Endodermal cell (in vitro differentiated cells): ENCODE measurements around the gene WAPL. TPM values are rescaled to one million over a fixed set of nuclear protein-coding genes. Genes with fewer than 3 reads are reported as not detected.

ENCODE experiments used
- DNase-seq: peaks from one replicate; pipeline ENCODE4 v3.0.0-alpha.2; 2017
- H3K27ac ChIP-seq: 2 replicates; pipeline ENCODE4 v1.5.1; 2013; ENCODE audit warnings: mild to moderate bottlenecking, low read depth, low read length, moderate library complexity
- H3K27me3 ChIP-seq: 2 replicates; pipeline ENCODE4 v1.6.1; 2013; ENCODE audit warnings: mild to moderate bottlenecking, low read length, moderate library complexity; ENCODE audit not compliant: insufficient read depth, control insufficient read depth, poor library complexity, severe bottlenecking
- H3K36me3 ChIP-seq: 2 replicates; pipeline ENCODE4 v1.7.0; 2013; ENCODE audit warnings: mild to moderate bottlenecking, low read length, moderate library complexity; ENCODE audit not compliant: control insufficient read depth, insufficient read depth
- H3K4me1 ChIP-seq: one replicate; pipeline ENCODE4 v1.7.0; 2013; ENCODE audit warnings: low read length; ENCODE audit not compliant: control insufficient read depth, insufficient read depth
- H3K4me3 ChIP-seq: 2 replicates; pipeline ENCODE4 v1.5.1; 2013; ENCODE audit warnings: mild to moderate bottlenecking, low read length, moderate library complexity
- H3K9ac ChIP-seq: 2 replicates; pipeline ENCODE4 v1.6.1; 2013; ENCODE audit warnings: mild to moderate bottlenecking, low read length, moderate library complexity; ENCODE audit not compliant: poor library complexity, severe bottlenecking; ENCODE audit errors: extremely low read depth
- H3K9me3 ChIP-seq: 2 replicates; pipeline ENCODE4 v1.6.1; 2013; ENCODE audit warnings: mild to moderate bottlenecking, low read length, moderate library complexity; ENCODE audit not compliant: control insufficient read depth
- H3K27ac Mint-ChIP-seq: 2 replicates; pipeline ENCODE4 v1.8.0; 2020; ENCODE audit warnings: mixed read lengths
- H3K27me3 Mint-ChIP-seq: 2 replicates; pipeline ENCODE4 v1.8.0; 2021; ENCODE audit warnings: mild to moderate bottlenecking, mixed read lengths; ENCODE audit not compliant: insufficient read depth
- H3K36me3 Mint-ChIP-seq: 2 replicates; pipeline ENCODE4 v1.8.0; 2020; ENCODE audit warnings: low read depth, mixed read lengths
- H3K4me1 Mint-ChIP-seq: 2 replicates; pipeline ENCODE4 v1.8.0; 2020; ENCODE audit warnings: mixed read lengths
- H3K4me3 Mint-ChIP-seq: 2 replicates; pipeline ENCODE4 v1.8.0; 2020; ENCODE audit warnings: mild to moderate bottlenecking, moderate library complexity, mixed read lengths
- H3K9me3 Mint-ChIP-seq: 2 replicates; pipeline ENCODE4 v1.8.0; 2020; ENCODE audit warnings: mild to moderate bottlenecking, mixed read lengths
- CTCF ChIP-seq: fragments of 200-600 bp; sonication (generic); conservative IDR thresholded peaks from 2 replicates; pipeline ENCODE4 v1.5.0; 2021; ENCODE audit warnings: antibody characterized with exemption, mild to moderate bottlenecking
- WGBS, 2 experiments: methylation state at CpG; one replicate each; pipeline versions ENCODE4 v1.1.5 to v1.1.7; 2013; ENCODE audit warnings: missing lambda C conversion rate in 2 of 2, mixed read lengths in 1 of 2; ENCODE audit not compliant: insufficient coverage in 1 of 2, insufficient read length in 1 of 2; 5-methylcytosine and 5-hydroxymethylcytosine counted together
- total RNA-seq, 2 donors: library from RNA; stranded (reverse); fragmentation: NEBNext Ultra II Directional in 1 of 2; extraction: Animal tissue kit (Norgen Biotek cat#: 25700) in 1 of 2; gene quantifications; 2 replicates in 1 of 2; 3 replicates in 1 of 2; pipeline ENCODE4 v1.2.1, GENCODE V29; 2021

Gene WAPL
- total RNA-seq, 2 donors from 2014 or later, result 48.0 to 54.1 TPM

- Histone ChIP-seq H3K9me3 (no peaks in the 10 kb centered on the region), H3K36me3 (no peaks in the 10 kb centered on the region), H3K27me3 (no peaks in the 10 kb centered on the region), H3K9ac (no peak overlapping the region), H3K27ac (no peak overlapping the region), H3K4me1 (no peaks in the 10 kb centered on the region), H3K4me3 (no peak overlapping the region)
- TF ChIP-seq CTCF, result no peak
- no peak overlapping the region for H3K27ac Mint-ChIP-seq
- no peaks in the 10 kb centered on the region for H3K9me3 Mint-ChIP-seq
- no peaks in the 10 kb centered on the region for H3K36me3 Mint-ChIP-seq
- no peak overlapping the region for H3K4me3 Mint-ChIP-seq
- 89 to 96% methylated on average over 2 of the region's 2 CpGs for WGBS, 2 experiments
- H3K27me3 Mint-ChIP-seq, result peaks cover 7% of the 10 kb centered on the region
- DNase-seq, result no peak
- no peaks in the 10 kb centered on the region for H3K4me1 Mint-ChIP-seq
Measured at GRCh38 chr10:86547296-86547695, 25.7 kb upstream of the WAPL start.

- Histone ChIP-seq H3K27me3 (no peaks in the 10 kb centered on the region), H3K9me3 (no peaks in the 10 kb centered on the region), H3K4me1 (no peaks in the 10 kb centered on the region), H3K36me3 (no peaks in the 10 kb centered on the region), H3K4me3 (no peak overlapping the region), H3K27ac (no peak overlapping the region), H3K9ac (no peak overlapping the region)
- H3K4me1 Mint-ChIP-seq, result no peaks in the 10 kb centered on the region
- peaks cover 7% of the 10 kb centered on the region for H3K27me3 Mint-ChIP-seq
- no peaks in the 10 kb centered on the region for H3K9me3 Mint-ChIP-seq
- H3K36me3 Mint-ChIP-seq, result no peaks in the 10 kb centered on the region
- 82 to 87% methylated on average over 3 to 4 of the region's 4 CpGs for WGBS, 2 experiments
- DNase-seq, result no peak
- no peak for TF ChIP-seq CTCF
- H3K27ac Mint-ChIP-seq, result no peak overlapping the region
- H3K4me3 Mint-ChIP-seq, result no peak overlapping the region
Measured at GRCh38 chr10:86545101-86545500, 23.5 kb upstream of the WAPL start.

DNA sequence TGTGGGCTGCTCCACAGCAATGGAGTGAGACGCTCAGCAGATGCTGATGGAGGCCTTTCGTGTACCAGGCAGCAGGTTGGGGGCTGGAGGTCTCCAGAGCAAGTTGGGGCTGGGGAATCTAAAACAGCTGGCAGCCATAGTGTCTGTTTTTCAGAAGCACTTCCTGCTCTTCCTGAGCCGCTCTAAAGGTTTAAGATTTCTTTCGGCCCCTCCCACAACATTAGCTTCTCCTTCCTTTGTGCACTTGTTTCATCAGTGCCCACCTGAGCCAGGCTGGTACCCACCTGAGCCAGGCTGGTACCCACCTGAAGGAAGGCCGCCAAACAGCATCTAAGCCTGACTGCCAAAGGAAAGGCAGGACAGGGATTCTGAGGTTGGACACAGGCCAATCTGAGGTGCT, 18.4 kb upstream of the WAPL start:
- no peak overlapping the region for H3K27ac Mint-ChIP-seq
- H3K4me1 ChIP-seq, result no peaks in the 10 kb centered on the region
- 88 to 92% methylated on average over 5 of the region's 5 CpGs for WGBS, 2 experiments

More for the DNA sequence above, 18.4 kb upstream of the WAPL start:
- peaks cover 4% of the 10 kb centered on the region for H3K27me3 ChIP-seq
- H3K9ac ChIP-seq, result no peak overlapping the region
- no peak for DNase-seq
- H3K4me3 ChIP-seq, result no peak overlapping the region
- H3K27ac ChIP-seq, result no peak overlapping the region
- peaks cover 2% of the 10 kb centered on the region for H3K9me3 Mint-ChIP-seq
- no peaks in the 10 kb centered on the region for H3K36me3 Mint-ChIP-seq
- no peak overlapping the region for H3K4me3 Mint-ChIP-seq
- H3K27me3 Mint-ChIP-seq, result peaks cover 31% of the 10 kb centered on the region
- H3K4me1 Mint-ChIP-seq, result no peaks in the 10 kb centered on the region
- no peaks in the 10 kb centered on the region for H3K36me3 ChIP-seq
- no peak for TF ChIP-seq CTCF
- H3K9me3 ChIP-seq, result no peaks in the 10 kb centered on the region
